ENCODE results near the gene GSTA4. TPM values are rescaled to one million over a fixed set of nuclear protein-coding genes. Genes with fewer than 3 reads are reported as not detected.

Gene GSTA4
- total RNA-seq, 1 experiment from 2014 or later = 3.9 TPM

GRCh38 chr6:52965380-52965779 lies 29.7 kb downstream of the GSTA4 start:
- intact Hi-C loops (cut with micrococcal nuclease; ENCODE audit: unreplicated experiment) (no loop called here), in situ Hi-C loops (cut with HindIII; ENCODE audit: low pct_unique_long_range_greater_than_20kb, low sequenced_read_pairs) (no loop called here)
- Histone ChIP-seq H3K4me1 (ENCODE audit: control insufficient read depth, insufficient read depth, low read length) (no peaks in the 10 kb centered on the region), H3K27ac (ENCODE audit: low read length) (no peak overlapping the region), H3K9me3 (ENCODE audit: control insufficient read depth, insufficient read depth, low read depth, low read length) (no peaks in the 10 kb centered on the region; the same call in 1 of the 2 replicates), H3K36me3 (ENCODE audit: control insufficient read depth, insufficient read depth, low read length) (no peaks in the 10 kb centered on the region), H3K4me3 (ENCODE audit: low read depth in 2 of 2, low read length in 2 of 2) (no peak overlapping the region), H3K27me3 (ENCODE audit: control insufficient read depth, insufficient read depth, low read length) (no peaks in the 10 kb centered on the region)
- no peak for DNase-seq (ENCODE audit: low read depth, low spot score)
- no peak for TF ChIP-seq TCF7L2 (IDR thresholded peaks at IDR 0.05; ENCODE audit: low read depth, low read length)
- TF ChIP-seq CTCF (IDR thresholded peaks at IDR 0.05) = no peak
- no peak for TF ChIP-seq POLR2AphosphoS5 (IDR thresholded peaks at IDR 0.05; ENCODE audit: low read depth, low read length)
- TF ChIP-seq REST (IDR thresholded peaks at IDR 0.05; ENCODE audit: insufficient read depth in 1 of 2, low read depth in 2 of 2, low read length in 1 of 2) = no peak
- TF ChIP-seq SIN3A (IDR thresholded peaks at IDR 0.05; ENCODE audit: borderline replicate concordance, insufficient read depth, low read depth, low read length) = no peak
- POLR2A ChIA-PET = interaction anchor here (0.7 kb wide), 1 partner anchor 69 kb away, joined by 3 read pairs; no protein-coding TSS in a partner anchor
- no peak for ATAC-seq
- CTCF ChIA-PET = no interaction called here
- no TSS peak for BruUV-seq (replicated peaks)

GRCh38 chr6:52964318-52964717 lies 30.8 kb downstream of the GSTA4 start:
- Histone ChIP-seq H3K27ac (ENCODE audit: low read length) (no peak overlapping the region), H3K4me1 (ENCODE audit: control insufficient read depth, insufficient read depth, low read length) (no peaks in the 10 kb centered on the region), H3K36me3 (ENCODE audit: control insufficient read depth, insufficient read depth, low read length) (no peaks in the 10 kb centered on the region), H3K4me3 (ENCODE audit: low read depth in 2 of 2, low read length in 2 of 2) (no peak overlapping the region), H3K27me3 (ENCODE audit: control insufficient read depth, insufficient read depth, low read length) (no peaks in the 10 kb centered on the region), H3K9me3 (ENCODE audit: control insufficient read depth, insufficient read depth, low read depth, low read length) (no peaks in the 10 kb centered on the region; the same call in 1 of the 2 replicates)
- ChIA-PET CTCF (no interaction called here), POLR2A (no interaction called here)
- intact Hi-C loops (cut with micrococcal nuclease; ENCODE audit: unreplicated experiment) = no loop called here
- no peak for TF ChIP-seq POLR2AphosphoS5 (IDR thresholded peaks at IDR 0.05; ENCODE audit: low read depth, low read length)
- no peak for TF ChIP-seq CTCF (IDR thresholded peaks at IDR 0.05)
- no peak for TF ChIP-seq TCF7L2 (IDR thresholded peaks at IDR 0.05; ENCODE audit: low read depth, low read length)
- TF ChIP-seq SIN3A (IDR thresholded peaks at IDR 0.05; ENCODE audit: borderline replicate concordance, insufficient read depth, low read depth, low read length) = no peak
- TF ChIP-seq REST (IDR thresholded peaks at IDR 0.05; ENCODE audit: insufficient read depth in 1 of 2, low read depth in 2 of 2, low read length in 1 of 2) = no peak
- in situ Hi-C loops (cut with HindIII; ENCODE audit: low pct_unique_long_range_greater_than_20kb, low sequenced_read_pairs) = no loop called here
- BruUV-seq (replicated peaks) = no TSS peak
- no peak for ATAC-seq
- DNase-seq (ENCODE audit: low read depth, low spot score) = no peak

Data from Panc1 (cell line).